Fibroblast of lung (primary cell): ENCODE data around the gene NANOS3.

Experiments
- CTCF ChIP-seq, 2 donors: IDR thresholded peaks in 1 of 2; conservative IDR thresholded peaks in 1 of 2; 1 replicate in 1 of 2; 2 replicates in 1 of 2; pipeline ENCODE4 v1.5.1; 2011 to 2012; ENCODE audit warnings: low read length in 2 of 2, control low read depth in 1 of 2, inconsistent platforms in 1 of 2, low read depth in 1 of 2, mild to moderate bottlenecking in 1 of 2
- EZH2 ChIP-seq: IDR thresholded peaks from 2 replicates; pipeline ENCODE4 v1.5.1; 2012; ENCODE audit warnings: low read length, control low read depth, mild to moderate bottlenecking; ENCODE audit errors: missing control alignments

GRCh38 chr19:13839938-13840304, 37.0 kb upstream of the NANOS3 start:
- TF ChIP-seq CTCF (conservative IDR thresholded peaks at IDR 0.05 in 1 of 2, IDR thresholded peaks at IDR 0.05 in 1 of 2; ENCODE audit: low read depth in 1 of 2, low read length in 2 of 2) (no peak), EZH2 (no peak)
